Thyroid gland (tissue), 4 donors: ENCODE data around the gene GALNTL6. TPM values are rescaled to one million over a fixed set of nuclear protein-coding genes. Genes with fewer than 3 reads are reported as not detected.

Experiments used
- DNase-seq, 2 donors: peaks; one replicate each; pipeline ENCODE4 v3.0.0-alpha.2; 2019
- H3K27ac ChIP-seq, 3 donors: fragments of 200-600 bp; sonication (generic); 1 replicate in 2 of 3; 2 replicates in 1 of 3; pipeline ENCODE4 v1.5.1; 2016 to 2019; ENCODE audit warnings: mild to moderate bottlenecking in 1 of 3, moderate library complexity in 1 of 3
- H3K27me3 ChIP-seq: fragments of 200-600 bp; sonication (generic); one replicate; pipeline ENCODE4 v1.5.1; 2019
- H3K36me3 ChIP-seq, 2 donors: fragments of 200-600 bp; sonication (generic); one replicate each; pipeline ENCODE4 v1.5.1; 2016 to 2019
- H3K4me1 ChIP-seq, 2 donors: fragments of 200-600 bp; sonication (generic); one replicate each; pipeline ENCODE4 v1.5.1; 2017 to 2019
- H3K4me3 ChIP-seq, 3 donors: fragments of 200-600 bp; sonication (generic); replicated peaks in 1 of 3; 1 replicate in 2 of 3; 2 replicates in 1 of 3; pipeline ENCODE4 v1.5.1; 2016; ENCODE audit warnings: mild to moderate bottlenecking in 1 of 3
- H3K9me3 ChIP-seq: fragments of 200-600 bp; sonication (generic); one replicate; pipeline ENCODE4 v1.5.1; 2017
- CTCF ChIP-seq, 6 experiments: fragments of 200-600 bp in 3 of 6; fragments of 450-650 bp in 3 of 6; sonication (generic) in 3 of 6; IDR thresholded peaks; one replicate each; pipeline ENCODE4 v1.5.1; 2016 to 2019; ENCODE audit warnings: antibody characterized with exemption in 6 of 6, mild to moderate bottlenecking in 2 of 6, inconsistent platforms in 1 of 6, moderate library complexity in 1 of 6
- POLR2A ChIP-seq, 2 donors: fragments of 450-650 bp; IDR thresholded peaks; one replicate each; pipeline ENCODE4 v1.6.1; 2017; ENCODE audit warnings: antibody characterized with exemption in 2 of 2, mild to moderate bottlenecking in 2 of 2, moderate library complexity in 1 of 2
- WGBS, 2 donors: methylation state at CpG; one replicate each; pipeline ENCODE4 v1.1.5; 2017; 5-methylcytosine and 5-hydroxymethylcytosine counted together
- intact Hi-C: fragments of 100-400 bp; cut with DNase I; formaldehyde crosslinking; loops from one replicate; pipeline ENCODE4 v1.15.1; 2023
- total RNA-seq, 4 donors: library from RNA; depleted of rRNA; stranded (reverse); fragments of >200 nt; gene quantifications; one replicate each; pipeline ENCODE4 v1.2.3, GENCODE V29; 2016

GALNTL6 gene
- total RNA-seq, 4 donors from 2014 or later, result not detected

- H3K36me3 ChIP-seq, result no peaks in the 10 kb centered on the region
- 6 to 8% methylated on average over 5 of the region's 5 CpGs for WGBS, 2 donors
- intact Hi-C loops, result no loop called here
- no peaks in the 10 kb centered on the region for H3K27me3 ChIP-seq
- DNase-seq, result no peak
- H3K4me3 ChIP-seq, result no peak overlapping the region
- H3K4me1 ChIP-seq, result peaks cover 6 to 9% of the 10 kb centered on the region in 2 donors
- TF ChIP-seq CTCF (IDR thresholded peaks at IDR 0.05) (peak in 4 of 6 experiments; percentile 50 to 66 (median 57)), POLR2A (IDR thresholded peaks at IDR 0.05) (no peak)
- H3K27ac ChIP-seq, result no peak overlapping the region
- H3K9me3 ChIP-seq, result no peaks in the 10 kb centered on the region
Measured at GRCh38 chr4:172830295-172830764, 1017.1 kb downstream of the GALNTL6 start.

GRCh38 chr4:172836661-172837060, 1023.5 kb downstream of the GALNTL6 start:
- no peak overlapping the region for H3K27ac ChIP-seq
- WGBS, 2 donors, result 87 to 92% methylated on average over 3 of the region's 3 CpGs
- intact Hi-C loops, result loop anchor here (5.0 kb wide), 1 partner anchor 239 kb away; no protein-coding TSS in a partner anchor

GRCh38 chr4:172838111-172838510, 1024.9 kb downstream of the GALNTL6 start:
- Histone ChIP-seq H3K4me1 (no peaks in the 10 kb centered on the region), H3K27ac (no peak overlapping the region), H3K4me3 (no peak overlapping the region), H3K27me3 (no peaks in the 10 kb centered on the region), H3K36me3 (no peaks in the 10 kb centered on the region), H3K9me3 (no peaks in the 10 kb centered on the region)
- intact Hi-C loops, result loop anchor here (5.0 kb wide), 1 partner anchor 241 kb away; no protein-coding TSS in a partner anchor
- WGBS, 2 donors, result 78 to 80% methylated on average over 6 of the region's 6 CpGs
- no peak for DNase-seq
- no peak for TF ChIP-seq CTCF (IDR thresholded peaks at IDR 0.05)
- no peak for TF ChIP-seq POLR2A (IDR thresholded peaks at IDR 0.05)

More at GRCh38 chr4:172836661-172837060, 1023.5 kb downstream of the GALNTL6 start:
- TF ChIP-seq POLR2A (IDR thresholded peaks at IDR 0.05) (no peak), CTCF (IDR thresholded peaks at IDR 0.05) (no peak)
- Histone ChIP-seq H3K27me3 (no peaks in the 10 kb centered on the region), H3K4me3 (no peak overlapping the region), H3K36me3 (no peaks in the 10 kb centered on the region), H3K9me3 (no peaks in the 10 kb centered on the region), H3K4me1 (no peaks in the 10 kb centered on the region)
- no peak for DNase-seq

GRCh38 chr4:172838943-172839342, 1025.7 kb downstream of the GALNTL6 start:
- no peaks in the 10 kb centered on the region for H3K9me3 ChIP-seq
- intact Hi-C loops, result loop anchor here (5.0 kb wide), 1 partner anchor 242 kb away; no protein-coding TSS in a partner anchor
- H3K4me1 ChIP-seq, result no peaks in the 10 kb centered on the region
- no peak for DNase-seq
- WGBS, 2 donors, result 89 to 96% methylated on average over 3 of the region's 3 CpGs
- H3K27ac ChIP-seq, result no peak overlapping the region
- TF ChIP-seq POLR2A (IDR thresholded peaks at IDR 0.05) (no peak), CTCF (IDR thresholded peaks at IDR 0.05) (no peak)
- H3K36me3 ChIP-seq, result no peaks in the 10 kb centered on the region
- H3K4me3 ChIP-seq, result no peak overlapping the region
- no peaks in the 10 kb centered on the region for H3K27me3 ChIP-seq

DNA sequence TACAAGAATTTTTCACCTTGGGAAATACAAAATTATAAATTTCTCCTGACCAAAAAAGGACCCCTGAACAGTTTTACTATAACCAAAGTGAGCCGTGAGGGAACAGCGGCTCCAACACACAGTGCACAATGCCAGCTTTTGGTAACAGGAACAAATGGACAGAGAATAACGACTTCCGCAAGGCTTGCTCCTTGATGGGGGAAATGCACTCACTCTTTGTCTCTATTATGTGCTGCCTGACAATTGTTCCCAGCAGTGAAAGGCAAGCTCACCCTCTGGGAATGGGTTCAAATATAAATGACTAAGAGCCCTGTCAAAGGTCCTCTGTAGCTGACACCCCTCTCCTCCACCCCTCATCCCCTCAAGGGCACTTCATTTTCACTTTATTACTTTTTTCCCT, 1029.6 kb downstream of the GALNTL6 start:
- WGBS, 2 donors, result 81 to 89% methylated on average over 4 of the region's 4 CpGs
- Histone ChIP-seq H3K27me3 (no peaks in the 10 kb centered on the region), H3K4me1 (no peaks in the 10 kb centered on the region), H3K36me3 (no peaks in the 10 kb centered on the region), H3K9me3 (no peaks in the 10 kb centered on the region), H3K27ac (no peak overlapping the region), H3K4me3 (no peak overlapping the region)
- DNase-seq, result no peak
- intact Hi-C loops, result no loop called here
- TF ChIP-seq POLR2A (IDR thresholded peaks at IDR 0.05) (no peak), CTCF (IDR thresholded peaks at IDR 0.05) (no peak)
